Mucosa of descending colon (tissue), 3 donors: ENCODE results near the gene PLA2G4C. TPM values are rescaled to one million over a fixed set of nuclear protein-coding genes. Genes with fewer than 3 reads are reported as not detected.

ENCODE experiments used
- ATAC-seq: fragments of 200-7000 bp; cut with Tn5 transposase; one replicate; pipeline ENCODE4 v1.9.1; 2020; ENCODE audit warnings: mild to moderate bottlenecking, moderate library complexity
- DNase-seq, 3 donors: peaks; one replicate each; pipeline ENCODE4 v3.0.0-alpha.2; 2020
- H3K36me3 ChIP-seq: fragments of 200-600 bp; one replicate; pipeline ENCODE4 v1.8.0; 2021; ENCODE audit warnings: low read depth, mild to moderate bottlenecking
- H3K4me1 ChIP-seq: fragments of 200-600 bp; one replicate; pipeline ENCODE4 v1.8.0; 2021; ENCODE audit warnings: low read depth, mild to moderate bottlenecking
- H3K4me3 ChIP-seq: fragments of 200-600 bp; one replicate; pipeline ENCODE4 v1.8.0; 2021; ENCODE audit warnings: mild to moderate bottlenecking
- H3K9me3 ChIP-seq: fragments of 200-600 bp; one replicate; pipeline ENCODE4 v1.8.0; 2021; ENCODE audit warnings: mild to moderate bottlenecking
- CTCF ChIP-seq: fragments of 200-600 bp; IDR thresholded peaks from one replicate; pipeline ENCODE4 v1.8.0; 2022; ENCODE audit warnings: antibody characterized with exemption, mild to moderate bottlenecking
- intact Hi-C, 2 donors: fragments of 100-400 bp; cut with DNase I in 1 of 2; cut with micrococcal nuclease in 1 of 2; formaldehyde crosslinking; loops; one replicate each; pipeline versions ENCODE4 v1.11.0 to v1.11.1; 2022; cut with DNase I, micrococcal nuclease
- total RNA-seq, 3 donors: library from RNA; stranded (reverse); fragmentation: NEBNext Ultra II Directional in 2 of 3; extraction: Animal tissue kit (Norgen Biotek cat#: 25700) in 2 of 3; gene quantifications; one replicate each; pipeline versions ENCODE4 v1.2.1 to v1.2.4, GENCODE V29; 2021 to 2023
- donor health status: DM: no; HTN: no; CAD: no; lungs with moderate emphysema.
- donor health status: DM: no; HTN: no; CAD: no.
- donor health status: DM: no; HTN: yes; CAD: no.

The PLA2G4C gene
- total RNA-seq, 3 donors from 2014 or later: 5.0 to 13.1 (median 7.8) TPM

GRCh38 chr19:48111280-48111679 is 663 bp upstream of the PLA2G4C start:
- Histone ChIP-seq H3K4me1 (peaks cover 12% of the 10 kb centered on the region), H3K9me3 (no peaks in the 10 kb centered on the region), H3K4me3 (no peak overlapping the region), H3K36me3 (no peaks in the 10 kb centered on the region)
- DNase-seq (no peak), ATAC-seq (no peak)
- TF ChIP-seq CTCF: no peak
- intact Hi-C loops: no loop called here

GRCh38 chr19:48108997-48109782 is 1.4 kb downstream of the PLA2G4C start:
- intact Hi-C loops: loop anchor here in 1 of 2 donors (5.0 kb wide), 1 partner anchor 38 kb away; no protein-coding TSS in a partner anchor
- H3K4me1 ChIP-seq: peaks cover 12% of the 10 kb centered on the region
- no peak overlapping the region for H3K4me3 ChIP-seq
- no peak for TF ChIP-seq CTCF
- DNase-seq (no peak), ATAC-seq (no peak)
- H3K36me3 ChIP-seq: no peaks in the 10 kb centered on the region
- H3K9me3 ChIP-seq: no peaks in the 10 kb centered on the region

DNA sequence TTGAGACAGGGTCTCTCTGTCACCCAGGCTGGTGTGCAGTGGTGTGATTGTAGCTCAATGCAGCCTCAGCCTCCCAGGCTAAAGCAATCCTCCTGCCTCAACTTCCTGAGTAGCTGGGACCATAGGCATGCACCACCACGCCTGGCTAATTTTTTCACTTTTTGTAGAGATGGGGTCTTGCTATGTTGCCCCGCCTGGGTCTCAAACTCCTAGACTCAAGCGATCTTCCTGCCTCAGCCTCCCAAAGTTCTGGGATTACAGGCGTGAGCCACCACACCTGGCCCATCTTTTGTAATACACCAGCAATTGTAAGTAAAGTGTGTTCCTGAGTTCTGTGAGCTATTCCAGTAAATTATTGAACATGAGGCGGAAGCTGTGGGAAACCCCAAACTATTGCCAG is 6.7 kb downstream of the PLA2G4C start:
- H3K4me1 ChIP-seq: no peaks in the 10 kb centered on the region
- DNase-seq: no peak
- no peaks in the 10 kb centered on the region for H3K9me3 ChIP-seq
- no peak for ATAC-seq
- TF ChIP-seq CTCF: no peak
- no peak overlapping the region for H3K4me3 ChIP-seq
- intact Hi-C loops: no loop called here
- no peaks in the 10 kb centered on the region for H3K36me3 ChIP-seq

DNA sequence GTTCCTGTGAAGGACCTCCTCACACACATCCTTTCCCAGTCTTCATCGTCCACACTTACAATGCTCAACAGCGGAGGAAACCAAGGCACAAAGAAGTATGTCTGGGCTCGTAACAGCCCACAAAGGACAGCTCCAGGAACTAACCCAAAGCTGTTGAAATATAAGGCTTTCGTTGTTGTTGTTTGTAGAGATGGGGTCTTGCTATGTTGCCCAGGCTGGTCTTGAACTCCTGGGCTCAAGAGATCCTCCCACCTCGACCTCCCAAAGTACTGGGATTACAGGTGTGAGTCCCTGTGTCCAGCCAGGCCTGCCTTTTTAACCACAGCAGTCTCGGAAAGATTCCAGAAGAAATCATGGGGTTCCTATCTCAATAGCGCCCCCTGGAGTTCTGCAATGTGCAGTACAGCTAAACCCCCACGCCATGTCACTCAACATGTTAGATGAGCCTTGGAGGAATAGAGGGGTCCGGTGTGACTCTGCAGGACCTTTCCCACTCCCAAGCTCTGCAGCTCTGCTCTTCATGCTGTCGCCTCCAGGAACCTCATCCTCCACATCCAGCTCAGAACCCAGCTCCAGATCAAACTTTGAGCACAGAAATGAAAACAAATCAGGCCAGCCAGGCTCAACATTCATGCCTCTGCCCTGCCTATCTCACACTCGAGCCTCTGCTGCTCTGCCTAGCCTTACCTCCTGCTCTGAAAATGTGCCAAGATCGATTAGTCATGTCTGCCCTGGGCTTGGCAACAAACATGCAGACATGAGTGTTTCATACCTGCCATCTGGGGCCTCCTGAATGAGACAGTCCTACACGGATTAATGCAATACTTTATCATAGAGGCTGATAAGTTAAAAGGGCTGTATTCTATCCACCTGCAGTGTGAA is 7.5 kb downstream of the PLA2G4C start:
- peak; percentile 59 for ATAC-seq
- no peaks in the 10 kb centered on the region for H3K9me3 ChIP-seq
- H3K4me3 ChIP-seq: no peak overlapping the region
- TF ChIP-seq CTCF: peak; percentile 38
- peak in 1 of 3 donors; percentile 67 for DNase-seq
- no peaks in the 10 kb centered on the region for H3K4me1 ChIP-seq
- intact Hi-C loops: no loop called here
- H3K36me3 ChIP-seq: no peaks in the 10 kb centered on the region

- DNase-seq (no peak), ATAC-seq (no peak)
- no peak for TF ChIP-seq CTCF
- intact Hi-C loops: no loop called here
- no peaks in the 10 kb centered on the region for H3K4me1 ChIP-seq
- H3K36me3 ChIP-seq: no peaks in the 10 kb centered on the region
- H3K9me3 ChIP-seq: no peaks in the 10 kb centered on the region
- H3K4me3 ChIP-seq: no peak overlapping the region
Observed at GRCh38 chr19:48095612-48096175, 14.9 kb downstream of the PLA2G4C start.
